ENCODE measurements around the gene CADPS2.

DNA sequence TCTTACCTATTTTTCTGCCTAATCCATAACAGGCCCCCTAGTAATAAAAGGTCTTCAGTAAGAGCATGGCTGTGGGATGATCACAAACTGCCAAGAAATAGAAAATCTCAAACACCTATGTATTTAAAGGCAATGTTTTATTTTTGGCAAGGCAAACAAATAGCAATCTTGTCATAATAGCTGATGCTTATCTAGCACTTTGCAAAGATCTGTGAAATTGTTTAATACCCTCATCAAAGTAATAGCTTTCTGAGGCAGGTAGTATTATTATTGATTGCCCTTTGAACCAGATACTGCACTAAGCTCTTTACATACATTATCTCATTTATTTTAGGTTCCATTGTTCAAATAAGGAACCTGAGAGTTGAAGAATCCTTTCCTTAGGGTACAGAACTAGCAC is 1.6 kb upstream of the CADPS2 start:
- TF ChIP-seq, protein P1, sequence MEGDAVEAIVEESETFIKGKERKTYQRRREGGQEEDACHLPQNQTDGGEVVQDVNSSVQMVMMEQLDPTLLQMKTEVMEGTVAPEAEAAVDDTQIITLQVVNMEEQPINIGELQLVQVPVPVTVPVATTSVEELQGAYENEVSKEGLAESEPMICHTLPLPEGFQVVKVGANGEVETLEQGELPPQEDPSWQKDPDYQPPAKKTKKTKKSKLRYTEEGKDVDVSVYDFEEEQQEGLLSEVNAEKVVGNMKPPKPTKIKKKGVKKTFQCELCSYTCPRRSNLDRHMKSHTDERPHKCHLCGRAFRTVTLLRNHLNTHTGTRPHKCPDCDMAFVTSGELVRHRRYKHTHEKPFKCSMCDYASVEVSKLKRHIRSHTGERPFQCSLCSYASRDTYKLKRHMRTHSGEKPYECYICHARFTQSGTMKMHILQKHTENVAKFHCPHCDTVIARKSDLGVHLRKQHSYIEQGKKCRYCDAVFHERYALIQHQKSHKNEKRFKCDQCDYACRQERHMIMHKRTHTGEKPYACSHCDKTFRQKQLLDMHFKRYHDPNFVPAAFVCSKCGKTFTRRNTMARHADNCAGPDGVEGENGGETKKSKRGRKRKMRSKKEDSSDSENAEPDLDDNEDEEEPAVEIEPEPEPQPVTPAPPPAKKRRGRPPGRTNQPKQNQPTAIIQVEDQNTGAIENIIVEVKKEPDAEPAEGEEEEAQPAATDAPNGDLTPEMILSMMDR (IDR thresholded peaks at IDR 0.05; ENCODE audit: control extremely low read depth in 1 of 3, insufficient read depth in 1 of 3, low read depth in 1 of 3, low read length in 3 of 3) = no peak
- TF ChIP-seq EZH2 (IDR thresholded peaks at IDR 0.05; ENCODE audit: low read depth, low read length, severe bottlenecking) (no peak), SP4 (IDR thresholded peaks at IDR 0.05; ENCODE audit: low read length) (no peak), TEAD4 (IDR thresholded peaks at IDR 0.05; ENCODE audit: low read depth, low read length) (no peak), RFX5 (IDR thresholded peaks at IDR 0.05; ENCODE audit: borderline replicate concordance, low read depth, low read length) (no peak), POLR2A (IDR thresholded peaks at IDR 0.05; ENCODE audit: control extremely low read depth in 1 of 2, low read depth in 2 of 2, low read length in 2 of 2) (no peak), KDM4A (IDR thresholded peaks at IDR 0.05; ENCODE audit: low read depth, low read length, severe bottlenecking) (no peak)

All from H1 (cell line).